GM10248 (cell line): ENCODE results near the gene CFL1.
"Not testable (repeated sequence)": the region's sequence is repeated elsewhere in the genome, so short reads cannot be mapped to it uniquely, and the experiment has no call there.

ENCODE experiments used
- CTCF ChIA-PET: fragments of 300-600 bp; sonication (Branson Sonifier 250); formaldehyde crosslinking; extraction: SDS; loops from one replicate; lab custom pipeline; 2021; ENCODE audit warnings: antibody characterized with exemption; lab: Yijun Ruan, JAX
- POLR2A ChIA-PET: fragments of 350-650 bp; sonication (Branson Sonifier 250); formaldehyde crosslinking; extraction: SDS; loops from one replicate; lab custom pipeline; 2020; ENCODE audit warnings: antibody characterized with exemption; lab: Yijun Ruan, JAX
- DNase-seq: peaks from one replicate; pipeline ENCODE4 v3.0.0; 2012; ENCODE audit errors: extremely low spot score
- TF ChIP-seq, protein P1 (sequence below): IDR thresholded peaks from 2 replicates; pipeline ENCODE4 v1.5.1; 2012; ENCODE audit warnings: mild to moderate bottlenecking, low read depth; ENCODE audit errors: extremely low read depth, missing control alignments, control extremely low read depth

The CFL1 gene

DNA sequence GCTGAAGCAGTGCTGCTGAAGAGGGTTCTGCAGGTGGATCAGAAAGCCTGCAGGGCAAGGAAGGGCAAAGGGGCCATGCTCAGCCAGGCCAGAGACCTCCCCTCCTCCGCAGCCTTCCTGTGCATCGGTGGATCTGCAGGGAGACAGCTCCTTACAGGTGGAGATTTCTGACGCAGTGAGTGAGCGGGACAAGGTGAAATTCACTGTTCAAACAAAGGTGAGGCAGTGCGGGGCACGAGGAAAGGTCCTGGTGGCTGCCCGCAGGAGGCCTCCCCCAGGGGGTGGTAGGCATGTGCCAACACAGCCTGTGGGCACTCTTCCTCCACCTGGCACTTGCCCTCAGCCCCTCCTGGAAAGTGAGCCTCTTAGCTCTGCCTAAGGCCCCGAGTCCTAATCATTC, 8.6 kb downstream of the CFL1 start:
- CTCF ChIA-PET: interaction anchor here (1.2 to 5.1 kb wide), 6 partner anchors 10 to 224 kb away, joined by 5 to 29 read pairs (median 8); partner anchors contain the start of genes FIBP and MUS81
- DNase-seq: no peak
- TF ChIP-seq, protein P1, sequence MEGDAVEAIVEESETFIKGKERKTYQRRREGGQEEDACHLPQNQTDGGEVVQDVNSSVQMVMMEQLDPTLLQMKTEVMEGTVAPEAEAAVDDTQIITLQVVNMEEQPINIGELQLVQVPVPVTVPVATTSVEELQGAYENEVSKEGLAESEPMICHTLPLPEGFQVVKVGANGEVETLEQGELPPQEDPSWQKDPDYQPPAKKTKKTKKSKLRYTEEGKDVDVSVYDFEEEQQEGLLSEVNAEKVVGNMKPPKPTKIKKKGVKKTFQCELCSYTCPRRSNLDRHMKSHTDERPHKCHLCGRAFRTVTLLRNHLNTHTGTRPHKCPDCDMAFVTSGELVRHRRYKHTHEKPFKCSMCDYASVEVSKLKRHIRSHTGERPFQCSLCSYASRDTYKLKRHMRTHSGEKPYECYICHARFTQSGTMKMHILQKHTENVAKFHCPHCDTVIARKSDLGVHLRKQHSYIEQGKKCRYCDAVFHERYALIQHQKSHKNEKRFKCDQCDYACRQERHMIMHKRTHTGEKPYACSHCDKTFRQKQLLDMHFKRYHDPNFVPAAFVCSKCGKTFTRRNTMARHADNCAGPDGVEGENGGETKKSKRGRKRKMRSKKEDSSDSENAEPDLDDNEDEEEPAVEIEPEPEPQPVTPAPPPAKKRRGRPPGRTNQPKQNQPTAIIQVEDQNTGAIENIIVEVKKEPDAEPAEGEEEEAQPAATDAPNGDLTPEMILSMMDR: no peak
- POLR2A ChIA-PET: interaction anchor here (0.6 to 1.7 kb wide), 3 partner anchors 9 to 20 kb away, joined by 3 to 5 read pairs (median 3); no protein-coding TSS in a partner anchor

DNA sequence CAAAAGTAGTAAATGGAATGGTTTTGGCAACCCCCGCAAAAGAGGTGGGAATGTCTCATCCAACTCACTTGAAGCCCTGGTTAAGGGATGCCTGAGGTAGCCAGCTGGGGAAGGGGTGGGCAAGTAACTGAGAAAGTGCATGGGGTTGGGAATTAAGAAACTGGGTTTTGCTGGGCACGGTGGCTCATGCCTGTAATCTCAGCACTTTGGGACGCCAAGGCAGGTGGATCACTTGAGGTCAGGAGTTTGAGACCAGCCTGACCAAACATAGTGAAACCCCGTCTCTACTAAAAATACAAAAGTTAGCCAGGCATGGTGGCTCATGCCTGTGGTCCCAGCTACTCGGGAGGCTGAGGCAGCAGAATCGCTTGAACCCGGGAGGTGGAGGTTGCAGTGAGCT, 9.3 kb downstream of the CFL1 start:
- POLR2A ChIA-PET: interaction anchor here (0.7 to 1.7 kb wide), 5 partner anchors 10 to 265 kb away, joined by 3 to 7 read pairs (median 4); no protein-coding TSS in a partner anchor
- CTCF ChIA-PET: interaction anchor here (1.9 to 3.8 kb wide), 3 partner anchors 11 to 40 kb away, joined by 7 to 20 read pairs (median 9); partner anchors contain the start of genes FIBP and MUS81
- not testable (repeated sequence) for DNase-seq

DNA sequence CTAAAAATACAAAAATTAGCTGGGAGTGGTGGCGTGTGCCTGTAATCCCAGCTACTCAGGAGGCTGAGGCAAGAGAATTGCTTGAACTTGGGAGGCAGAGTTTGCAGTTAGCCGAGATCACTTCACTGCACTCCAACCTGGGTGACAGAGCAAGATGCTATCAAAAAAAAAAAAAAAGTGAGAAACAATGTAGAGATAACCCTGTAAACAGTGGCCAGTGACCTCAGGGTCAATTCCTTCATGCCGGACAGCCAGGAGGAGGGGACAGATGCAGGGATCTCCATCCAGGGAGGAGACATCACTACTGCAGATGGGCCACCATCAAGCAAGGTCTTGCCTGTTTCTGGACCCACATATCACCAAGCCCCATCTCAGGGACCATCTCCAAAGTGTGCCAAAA, 10.2 kb downstream of the CFL1 start:
- ChIA-PET POLR2A (interaction anchor here (0.6 to 1.7 kb wide), 6 partner anchors 9 to 121 kb away, joined by 3 to 7 read pairs (median 4); no protein-coding TSS in a partner anchor), CTCF (interaction anchor here (1.2 to 3.8 kb wide), 5 partner anchors 16 to 137 kb away, joined by 4 to 20 read pairs (median 7); partner anchors contain the start of gene FIBP)
- TF ChIP-seq, protein P1: no peak
- no peak for DNase-seq

DNA sequence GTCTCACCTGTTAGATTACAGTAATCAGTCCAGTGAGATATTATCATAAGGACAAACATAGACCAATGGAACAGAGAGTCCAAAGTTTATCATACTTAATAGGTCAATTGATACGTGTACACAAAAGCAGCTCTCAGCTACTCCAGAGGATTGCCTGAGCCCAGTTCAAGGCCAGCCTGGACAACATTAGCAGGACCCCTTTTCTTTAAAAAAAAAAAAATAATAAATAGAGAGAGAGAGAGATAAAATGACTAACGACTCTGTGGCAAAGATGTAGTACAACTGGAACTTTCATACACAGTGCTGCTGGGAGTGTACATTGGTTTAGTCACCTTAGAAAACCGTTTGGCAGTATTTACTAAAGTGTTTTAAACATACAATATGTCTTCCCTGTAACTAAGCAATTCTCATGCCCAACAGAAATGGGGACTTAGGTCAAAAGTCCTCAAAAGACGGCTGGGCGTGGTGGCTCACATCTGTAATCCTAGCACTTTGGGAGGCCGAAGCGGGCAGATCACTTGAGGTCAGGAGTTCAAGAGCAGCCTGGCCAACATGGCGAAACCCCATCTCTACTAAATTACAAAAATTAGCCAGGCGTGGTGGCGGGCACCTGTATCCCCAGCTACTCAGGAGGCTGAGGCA, 13.6 kb downstream of the CFL1 start:
- TF ChIP-seq, protein P1: no peak
- ChIA-PET CTCF (interaction anchor here (1.2 to 3.3 kb wide), 4 partner anchors 8 to 65 kb away, joined by 4 to 16 read pairs (median 4); no protein-coding TSS in a partner anchor), POLR2A (interaction anchor here (0.7 kb wide), 2 partner anchors 10 to 40 kb away, joined by 6 to 10 read pairs; no protein-coding TSS in a partner anchor)
- no peak for DNase-seq

DNA sequence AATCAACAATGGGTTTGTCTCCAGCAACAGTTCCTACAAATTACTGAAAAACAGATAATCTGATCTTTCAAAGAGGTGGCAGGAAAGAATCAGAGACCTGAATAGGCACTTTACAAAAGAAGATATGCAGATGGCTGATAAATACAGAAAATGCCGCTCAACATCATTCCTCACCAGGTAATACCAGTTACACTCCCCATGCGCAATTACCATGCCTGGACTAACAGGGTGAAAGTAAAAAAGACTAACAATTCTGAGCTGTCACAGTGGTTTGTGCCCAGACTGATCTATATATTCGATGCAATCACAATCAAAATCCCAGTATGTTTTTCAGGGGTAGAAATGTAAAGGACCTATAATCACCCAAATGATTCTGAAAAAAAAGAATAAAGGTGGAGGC, 14.2 kb downstream of the CFL1 start:
- TF ChIP-seq, protein P1: no peak
- CTCF ChIA-PET: interaction anchor here (1.2 to 1.8 kb wide), 3 partner anchors 8 to 35 kb away, joined by 4 read pairs; no protein-coding TSS in a partner anchor
- POLR2A ChIA-PET: interaction anchor here (0.7 kb wide), 1 partner anchor 40 kb away, joined by 6 read pairs; no protein-coding TSS in a partner anchor
- no peak for DNase-seq

DNA sequence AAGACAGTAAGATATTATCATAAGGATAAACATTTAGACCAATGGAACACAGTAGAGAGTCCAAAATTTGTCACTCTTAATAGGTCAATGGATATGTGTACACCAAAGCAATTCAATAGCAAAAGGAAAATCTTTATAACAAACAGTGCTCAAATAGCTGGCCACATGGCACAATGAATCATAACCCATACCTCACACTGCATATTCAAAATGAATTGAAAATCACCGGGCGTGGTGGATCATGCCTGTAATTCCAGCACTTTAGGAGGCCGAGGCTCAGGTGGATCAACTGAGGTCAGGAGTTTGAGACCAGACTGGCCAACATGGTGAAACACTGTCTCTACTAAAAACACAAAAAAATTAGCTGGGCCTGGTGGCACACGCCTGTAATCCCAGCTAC, 15.8 kb downstream of the CFL1 start:
- ChIA-PET CTCF (no interaction called here), POLR2A (no interaction called here)
- TF ChIP-seq, protein P1: no peak
- DNase-seq: no peak
